ENCODE measurements around the gene HOXD13. TPM values are rescaled to one million over a fixed set of nuclear protein-coding genes. Genes with fewer than 3 reads are reported as not detected.

The HOXD13 gene
- polyA plus RNA-seq, 1 donor from 2014 or later = not detected

DNA sequence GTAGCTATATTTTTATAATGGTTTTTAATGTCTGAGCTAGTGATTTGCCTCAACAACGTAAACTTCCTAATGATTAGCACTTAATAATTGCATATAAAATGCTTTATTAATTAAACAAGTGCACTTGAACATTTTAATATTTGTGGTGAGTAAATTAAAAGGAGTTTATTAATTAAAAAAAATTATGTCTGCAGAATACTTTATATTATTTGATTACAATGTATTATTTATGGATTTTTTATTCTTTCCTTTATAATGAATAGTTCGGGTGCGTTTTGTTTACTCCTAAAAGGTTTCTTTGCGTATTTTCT lies 39.3 kb downstream of the HOXD13 start:
- Histone ChIP-seq H3F3A (ENCODE audit: insufficient read depth, low read length, poor library complexity, severe bottlenecking) (no peaks in the 10 kb centered on the region), H3K9me3 (ENCODE audit: low read length) (no peaks in the 10 kb centered on the region), H3K9me2 (ENCODE audit: insufficient read depth, low read length) (no peaks in the 10 kb centered on the region), H3K9ac (ENCODE audit: low read length) (no peak overlapping the region), H2AFZ (ENCODE audit: low read depth, low read length) (no peak overlapping the region), H3K36me3 (ENCODE audit: insufficient read depth, low read length) (no peaks in the 10 kb centered on the region), H3K27ac (ENCODE audit: low read length) (no peak overlapping the region), H3K4me2 (ENCODE audit: low read length) (no peak overlapping the region), H3K4me3 (ENCODE audit: low read length) (no peak overlapping the region), H4K20me1 (ENCODE audit: insufficient read depth) (no peaks in the 10 kb centered on the region), H3K79me2 (replicated peaks; ENCODE audit: insufficient read depth, low read length) (no peaks in the 10 kb centered on the region), H3K27me3 (ENCODE audit: insufficient read depth, low read depth, low read length) (peaks cover 97% of the 10 kb centered on the region)
- TF ChIP-seq EP300 (conservative IDR thresholded peaks at IDR 0.05; ENCODE audit: poor library complexity, severe bottlenecking) (no peak), EZH2 (IDR thresholded peaks at IDR 0.05; ENCODE audit: borderline replicate concordance, insufficient read depth, low read length, poor library complexity, severe bottlenecking) (no peak), MXI1 (conservative IDR thresholded peaks at IDR 0.05; ENCODE audit: poor library complexity, severe bottlenecking) (no peak), POLR2AphosphoS5 (IDR thresholded peaks at IDR 0.05) (no peak), SMC3 (conservative IDR thresholded peaks at IDR 0.05; ENCODE audit: poor library complexity) (no peak)
- TF ChIP-seq, protein P1, sequence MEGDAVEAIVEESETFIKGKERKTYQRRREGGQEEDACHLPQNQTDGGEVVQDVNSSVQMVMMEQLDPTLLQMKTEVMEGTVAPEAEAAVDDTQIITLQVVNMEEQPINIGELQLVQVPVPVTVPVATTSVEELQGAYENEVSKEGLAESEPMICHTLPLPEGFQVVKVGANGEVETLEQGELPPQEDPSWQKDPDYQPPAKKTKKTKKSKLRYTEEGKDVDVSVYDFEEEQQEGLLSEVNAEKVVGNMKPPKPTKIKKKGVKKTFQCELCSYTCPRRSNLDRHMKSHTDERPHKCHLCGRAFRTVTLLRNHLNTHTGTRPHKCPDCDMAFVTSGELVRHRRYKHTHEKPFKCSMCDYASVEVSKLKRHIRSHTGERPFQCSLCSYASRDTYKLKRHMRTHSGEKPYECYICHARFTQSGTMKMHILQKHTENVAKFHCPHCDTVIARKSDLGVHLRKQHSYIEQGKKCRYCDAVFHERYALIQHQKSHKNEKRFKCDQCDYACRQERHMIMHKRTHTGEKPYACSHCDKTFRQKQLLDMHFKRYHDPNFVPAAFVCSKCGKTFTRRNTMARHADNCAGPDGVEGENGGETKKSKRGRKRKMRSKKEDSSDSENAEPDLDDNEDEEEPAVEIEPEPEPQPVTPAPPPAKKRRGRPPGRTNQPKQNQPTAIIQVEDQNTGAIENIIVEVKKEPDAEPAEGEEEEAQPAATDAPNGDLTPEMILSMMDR (IDR thresholded peaks at IDR 0.05; ENCODE audit: poor library complexity, severe bottlenecking) = no peak
- TF ChIP-seq, protein P2, sequence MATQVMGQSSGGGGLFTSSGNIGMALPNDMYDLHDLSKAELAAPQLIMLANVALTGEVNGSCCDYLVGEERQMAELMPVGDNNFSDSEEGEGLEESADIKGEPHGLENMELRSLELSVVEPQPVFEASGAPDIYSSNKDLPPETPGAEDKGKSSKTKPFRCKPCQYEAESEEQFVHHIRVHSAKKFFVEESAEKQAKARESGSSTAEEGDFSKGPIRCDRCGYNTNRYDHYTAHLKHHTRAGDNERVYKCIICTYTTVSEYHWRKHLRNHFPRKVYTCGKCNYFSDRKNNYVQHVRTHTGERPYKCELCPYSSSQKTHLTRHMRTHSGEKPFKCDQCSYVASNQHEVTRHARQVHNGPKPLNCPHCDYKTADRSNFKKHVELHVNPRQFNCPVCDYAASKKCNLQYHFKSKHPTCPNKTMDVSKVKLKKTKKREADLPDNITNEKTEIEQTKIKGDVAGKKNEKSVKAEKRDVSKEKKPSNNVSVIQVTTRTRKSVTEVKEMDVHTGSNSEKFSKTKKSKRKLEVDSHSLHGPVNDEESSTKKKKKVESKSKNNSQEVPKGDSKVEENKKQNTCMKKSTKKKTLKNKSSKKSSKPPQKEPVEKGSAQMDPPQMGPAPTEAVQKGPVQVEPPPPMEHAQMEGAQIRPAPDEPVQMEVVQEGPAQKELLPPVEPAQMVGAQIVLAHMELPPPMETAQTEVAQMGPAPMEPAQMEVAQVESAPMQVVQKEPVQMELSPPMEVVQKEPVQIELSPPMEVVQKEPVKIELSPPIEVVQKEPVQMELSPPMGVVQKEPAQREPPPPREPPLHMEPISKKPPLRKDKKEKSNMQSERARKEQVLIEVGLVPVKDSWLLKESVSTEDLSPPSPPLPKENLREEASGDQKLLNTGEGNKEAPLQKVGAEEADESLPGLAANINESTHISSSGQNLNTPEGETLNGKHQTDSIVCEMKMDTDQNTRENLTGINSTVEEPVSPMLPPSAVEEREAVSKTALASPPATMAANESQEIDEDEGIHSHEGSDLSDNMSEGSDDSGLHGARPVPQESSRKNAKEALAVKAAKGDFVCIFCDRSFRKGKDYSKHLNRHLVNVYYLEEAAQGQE (IDR thresholded peaks at IDR 0.05; ENCODE audit: borderline replicate concordance) = no peak

DNA sequence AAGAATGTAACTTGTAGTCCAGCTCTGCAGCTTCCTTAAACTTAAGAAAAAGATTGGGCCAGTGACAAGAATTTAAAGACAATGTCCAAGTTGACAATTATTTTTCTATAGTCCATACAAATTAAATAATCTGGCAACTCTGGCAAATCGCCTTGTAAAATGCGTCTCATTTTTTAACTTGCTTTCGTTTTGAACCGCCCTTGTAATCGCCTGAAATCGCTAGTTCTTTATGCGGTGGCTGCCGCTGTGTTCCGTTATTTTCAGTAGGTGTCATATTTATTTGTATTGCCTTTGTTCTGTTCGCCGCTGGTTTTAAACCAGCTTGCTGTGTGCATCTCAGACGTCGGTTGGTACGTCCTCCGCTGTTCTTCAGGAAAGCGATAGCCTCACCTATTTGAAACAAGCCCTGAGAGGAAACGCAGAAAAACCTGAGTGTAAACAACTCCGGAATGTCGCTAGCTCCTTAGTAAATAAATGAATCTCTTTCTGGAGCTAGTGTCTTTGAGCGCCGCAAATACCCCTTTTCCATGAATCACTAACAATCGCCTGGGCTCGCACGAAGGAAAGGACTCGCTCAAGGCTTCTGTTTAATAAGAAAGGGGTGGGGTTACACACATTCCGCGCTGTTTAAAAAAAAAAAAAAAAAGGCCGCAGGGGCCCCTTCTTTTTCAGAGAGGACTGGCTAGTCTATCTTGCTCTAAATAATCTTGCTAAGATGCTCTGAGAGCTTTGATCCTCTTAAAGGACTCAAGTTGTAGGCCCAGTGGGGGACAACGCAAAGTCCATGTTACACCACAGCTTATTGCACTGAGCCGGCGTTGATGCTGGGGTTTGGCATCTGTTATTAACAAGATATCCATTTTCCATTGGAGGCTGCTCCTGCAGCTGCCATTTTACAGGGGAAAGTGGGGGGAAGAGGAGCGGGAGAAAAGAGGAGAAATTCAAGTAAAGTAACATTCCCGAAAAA lies 40.0 kb downstream of the HOXD13 start:
- Histone ChIP-seq H2AFZ (ENCODE audit: low read depth, low read length) (no peak overlapping the region), H3K4me3 (ENCODE audit: low read length) (no peak overlapping the region), H3K27ac (ENCODE audit: low read length) (no peak overlapping the region), H3K27me3 (ENCODE audit: insufficient read depth, low read depth, low read length) (peaks cover 97% of the 10 kb centered on the region), H3F3A (ENCODE audit: insufficient read depth, low read length, poor library complexity, severe bottlenecking) (no peaks in the 10 kb centered on the region), H3K4me2 (ENCODE audit: low read length) (no peak overlapping the region), H3K9me3 (ENCODE audit: low read length) (no peaks in the 10 kb centered on the region), H3K9ac (ENCODE audit: low read length) (no peak overlapping the region), H3K79me2 (replicated peaks; ENCODE audit: insufficient read depth, low read length) (no peaks in the 10 kb centered on the region), H4K20me1 (ENCODE audit: insufficient read depth) (no peaks in the 10 kb centered on the region), H3K36me3 (ENCODE audit: insufficient read depth, low read length) (no peaks in the 10 kb centered on the region), H3K9me2 (ENCODE audit: insufficient read depth, low read length) (no peaks in the 10 kb centered on the region)
- TF ChIP-seq, protein P1 (IDR thresholded peaks at IDR 0.05; ENCODE audit: poor library complexity, severe bottlenecking) = no peak
- TF ChIP-seq POLR2AphosphoS5 (IDR thresholded peaks at IDR 0.05) = peak; percentile 60
